NB4 (cell line): Measurements from ENCODE around the gene PIK3R1.

Experiments used
- DNase-seq: peaks from one replicate; pipeline ENCODE4 v3.0.0; 2010; ENCODE audit warnings: low read depth
- H3K4me3 ChIP-seq: one replicate; pipeline ENCODE4 v1.5.1; 2011; ENCODE audit warnings: mild to moderate bottlenecking, low read depth, low read length, moderate library complexity
- CTCF ChIP-seq: IDR thresholded peaks from one replicate; pipeline ENCODE4 v1.5.1; 2012; ENCODE audit warnings: low read depth, low read length
- MAX ChIP-seq: IDR thresholded peaks from 2 replicates; pipeline ENCODE4 v1.6.1; 2011; ENCODE audit warnings: low read depth, low read length
- MYC ChIP-seq: IDR thresholded peaks from 2 replicates; pipeline ENCODE4 v1.6.1; 2011; ENCODE audit warnings: low read depth, low read length
- POLR2A ChIP-seq: IDR thresholded peaks from 2 replicates; pipeline ENCODE4 v1.6.1; 2011; ENCODE audit warnings: mild to moderate bottlenecking; ENCODE audit not compliant: insufficient read length; ENCODE audit errors: extremely low read depth

The PIK3R1 gene

GRCh38 chr5:68304421-68305052, 89.0 kb downstream of the PIK3R1 start:
- H3K4me3 ChIP-seq = no peak overlapping the region
- no peak for TF ChIP-seq POLR2A
- TF ChIP-seq MYC = no peak
- no peak for TF ChIP-seq CTCF
- TF ChIP-seq MAX = no peak
- no peak for DNase-seq

GRCh38 chr5:68305223-68305870, 89.8 kb downstream of the PIK3R1 start:
- no peak for DNase-seq
- H3K4me3 ChIP-seq = no peak overlapping the region
- TF ChIP-seq MAX = no peak
- TF ChIP-seq CTCF = no peak
- TF ChIP-seq POLR2A = no peak
- TF ChIP-seq MYC = no peak

GRCh38 chr5:68306361-68307014, 90.9 kb downstream of the PIK3R1 start:
- DNase-seq = no peak
- TF ChIP-seq POLR2A = no peak
- TF ChIP-seq CTCF = no peak

GRCh38 chr5:68313336-68313735, 97.8 kb downstream of the PIK3R1 start:
- no peak for DNase-seq
- no peak overlapping the region for H3K4me3 ChIP-seq
- no peak for TF ChIP-seq POLR2A
- no peak for TF ChIP-seq MAX
- no peak for TF ChIP-seq CTCF
- TF ChIP-seq MYC = no peak

More at GRCh38 chr5:68306361-68307014, 90.9 kb downstream of the PIK3R1 start:
- no peak overlapping the region for H3K4me3 ChIP-seq

- DNase-seq = no peak
- TF ChIP-seq POLR2A (no peak), CTCF (no peak), MYC (no peak), MAX (no peak)
Observed at GRCh38 chr5:68314465-68314864, 98.9 kb downstream of the PIK3R1 start.

More at GRCh38 chr5:68314465-68314864, 98.9 kb downstream of the PIK3R1 start:
- H3K4me3 ChIP-seq = no peak overlapping the region
